Measurements from ENCODE around the gene SIAH1.
"Not testable (repeated sequence)": the region's sequence is repeated elsewhere in the genome, so short reads cannot be mapped to it uniquely, and the experiment has no call there.

GRCh38 chr16:48377301-48377700 lies 7.9 kb downstream of the SIAH1 start:
- TF ChIP-seq EZH2phosphoT487 (IDR thresholded peaks at IDR 0.05; ENCODE audit: insufficient read depth, low read depth); EZH2 (IDR thresholded peaks at IDR 0.05; ENCODE audit: insufficient read depth, poor library complexity, severe bottlenecking): not testable (repeated sequence)
